C4-2B (cell line): Measurements from ENCODE around the gene COQ10A.
A peak's percentile ranks its signal among the peaks of the same experiment; 100 is the strongest.

Experiments used
- H3K27ac ChIP-seq: fragments of 450-650 bp; 2 replicates; pipeline ENCODE4 v1.5.1; 2017
- ZFX ChIP-seq: fragments of 450-650 bp; IDR thresholded peaks from 2 replicates; pipeline ENCODE4 v1.6.1; 2017
- TF ChIP-seq, protein P1 (sequence below): fragments of 450-650 bp; conservative IDR thresholded peaks from 2 replicates; pipeline ENCODE4 v1.5.1; 2017; ENCODE audit warnings: mild to moderate bottlenecking

Gene COQ10A

DNA sequence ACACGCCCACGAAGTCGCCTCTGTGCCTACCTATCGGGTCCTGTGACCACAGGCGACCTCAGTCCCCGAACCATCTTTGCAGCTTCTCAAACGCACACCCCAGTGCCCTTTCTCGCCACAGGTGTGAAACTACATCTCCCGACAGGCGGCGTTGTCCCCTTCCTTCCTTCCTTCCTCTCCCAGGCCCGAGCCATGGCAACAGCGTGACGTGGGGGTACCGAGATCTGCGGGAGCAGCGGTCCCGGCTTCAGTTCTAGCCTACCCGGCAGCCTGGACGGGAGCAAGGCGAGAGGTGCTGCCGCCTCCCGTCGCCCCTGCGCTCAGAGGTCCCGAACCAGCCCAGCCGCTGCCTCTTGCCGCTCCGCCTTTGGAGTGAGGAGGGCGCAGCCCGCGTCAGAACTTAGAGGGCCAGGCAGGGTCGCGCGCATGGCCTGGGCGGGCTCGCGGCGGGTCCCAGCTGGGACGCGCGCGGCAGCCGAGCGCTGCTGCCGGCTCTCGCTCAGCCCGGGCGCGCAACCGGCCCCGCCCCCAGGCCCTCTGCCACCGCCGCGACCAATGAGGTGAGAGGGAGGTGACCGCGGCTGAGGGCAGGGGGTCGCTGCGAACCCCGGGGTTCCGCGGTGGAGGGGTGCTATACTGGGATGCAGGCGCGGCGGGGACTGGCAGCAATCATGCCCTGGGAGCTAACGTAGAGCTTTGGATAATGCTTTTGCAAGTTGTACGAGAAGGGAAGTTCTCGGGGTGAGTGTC is at the start of gene COQ10A:
TSS of gene COQ10A (plus strand) at position 250 of the 750 bp plus-strand sequence. CDS start at position 427, 177 bp downstream.
- H3K27ac ChIP-seq = peak within 1 kb of the TSS; percentile 59
- TF ChIP-seq, protein P1, sequence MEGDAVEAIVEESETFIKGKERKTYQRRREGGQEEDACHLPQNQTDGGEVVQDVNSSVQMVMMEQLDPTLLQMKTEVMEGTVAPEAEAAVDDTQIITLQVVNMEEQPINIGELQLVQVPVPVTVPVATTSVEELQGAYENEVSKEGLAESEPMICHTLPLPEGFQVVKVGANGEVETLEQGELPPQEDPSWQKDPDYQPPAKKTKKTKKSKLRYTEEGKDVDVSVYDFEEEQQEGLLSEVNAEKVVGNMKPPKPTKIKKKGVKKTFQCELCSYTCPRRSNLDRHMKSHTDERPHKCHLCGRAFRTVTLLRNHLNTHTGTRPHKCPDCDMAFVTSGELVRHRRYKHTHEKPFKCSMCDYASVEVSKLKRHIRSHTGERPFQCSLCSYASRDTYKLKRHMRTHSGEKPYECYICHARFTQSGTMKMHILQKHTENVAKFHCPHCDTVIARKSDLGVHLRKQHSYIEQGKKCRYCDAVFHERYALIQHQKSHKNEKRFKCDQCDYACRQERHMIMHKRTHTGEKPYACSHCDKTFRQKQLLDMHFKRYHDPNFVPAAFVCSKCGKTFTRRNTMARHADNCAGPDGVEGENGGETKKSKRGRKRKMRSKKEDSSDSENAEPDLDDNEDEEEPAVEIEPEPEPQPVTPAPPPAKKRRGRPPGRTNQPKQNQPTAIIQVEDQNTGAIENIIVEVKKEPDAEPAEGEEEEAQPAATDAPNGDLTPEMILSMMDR = peak; percentile 68
- TF ChIP-seq ZFX = no peak

DNA sequence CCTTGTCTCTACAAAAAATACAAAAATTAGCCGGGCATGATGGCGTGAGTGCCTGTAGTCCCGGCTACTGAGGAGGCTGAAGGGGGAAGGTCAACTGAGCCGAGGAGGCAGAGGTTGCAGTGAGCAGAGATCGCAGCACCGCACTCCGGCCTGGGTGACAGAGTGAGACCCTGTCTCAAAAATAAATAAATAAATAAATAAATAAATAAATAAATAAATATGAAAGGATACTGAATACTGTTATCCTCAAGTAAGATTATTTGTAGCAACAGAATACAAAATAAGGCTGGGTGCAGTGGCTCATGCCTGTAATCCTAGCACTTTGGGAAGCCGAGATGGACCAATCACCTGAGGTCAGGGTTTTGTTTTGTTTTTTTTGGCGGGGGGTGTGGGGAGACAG is 46.9 kb upstream of the COQ10A start:
- H3K27ac ChIP-seq = peak overlapping the region; percentile 93
- TF ChIP-seq ZFX = no peak
- TF ChIP-seq, protein P1 = no peak

DNA sequence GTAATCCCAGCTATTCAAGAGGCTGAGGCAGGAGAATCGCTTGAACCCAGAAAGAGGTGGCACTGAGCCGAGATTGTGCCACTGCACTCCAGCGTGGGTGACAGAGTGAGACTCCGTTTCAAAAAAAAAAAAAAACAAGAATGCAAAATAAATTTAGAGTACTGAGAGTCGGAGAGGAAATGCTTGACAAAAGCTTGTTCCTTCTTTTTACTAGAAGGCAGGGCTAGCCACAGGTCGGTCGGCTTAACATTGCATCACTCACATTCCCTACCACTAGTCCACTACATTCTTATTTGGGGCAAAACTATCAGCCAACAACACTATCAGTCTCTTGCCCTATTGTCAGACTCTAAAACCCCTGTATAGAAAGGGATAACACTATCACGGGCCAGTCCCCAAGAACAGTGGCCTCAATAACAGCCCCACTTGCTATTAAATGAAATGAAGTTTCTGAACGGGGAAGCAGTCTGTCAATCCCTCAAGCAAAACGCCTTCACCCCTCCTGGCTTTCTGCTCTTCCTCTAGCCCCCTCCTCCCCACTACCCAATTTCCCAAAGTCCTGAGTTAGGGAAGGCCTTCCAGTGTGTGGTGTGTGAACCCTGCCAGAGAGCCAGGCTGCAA is 46.0 kb upstream of the COQ10A start:
- H3K27ac ChIP-seq = peak overlapping the region; percentile 93
- TF ChIP-seq, protein P1 = no peak
- TF ChIP-seq ZFX = no peak

DNA sequence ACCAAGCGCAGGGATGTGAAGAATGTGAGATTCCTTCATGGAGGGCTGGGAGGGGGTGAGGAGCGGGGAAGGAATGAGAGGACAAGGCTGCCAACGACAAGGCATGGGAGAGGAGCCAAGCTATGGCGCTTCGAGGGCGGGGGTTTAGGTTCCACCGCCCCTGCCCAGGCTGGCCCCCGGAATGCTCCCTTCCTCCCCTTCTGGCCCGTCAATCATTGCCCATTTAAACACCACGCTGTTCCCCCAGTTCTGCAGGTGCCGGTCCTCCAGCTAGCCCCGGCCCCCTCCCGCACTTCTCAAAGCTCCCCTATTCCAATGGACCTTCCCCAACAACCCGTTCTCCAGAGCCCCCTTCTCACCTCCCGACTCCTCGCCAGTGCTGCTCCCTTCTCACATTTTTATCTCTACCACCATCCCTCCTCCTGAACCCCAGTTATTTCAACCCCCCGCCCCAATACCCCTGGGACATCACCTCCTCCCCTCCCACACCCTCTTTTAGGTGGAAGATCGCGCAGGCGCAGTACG is 45.4 kb upstream of the COQ10A start:
- H3K27ac ChIP-seq = peak overlapping the region; percentile 93
- no peak for TF ChIP-seq ZFX
- TF ChIP-seq, protein P1 = no peak

DNA sequence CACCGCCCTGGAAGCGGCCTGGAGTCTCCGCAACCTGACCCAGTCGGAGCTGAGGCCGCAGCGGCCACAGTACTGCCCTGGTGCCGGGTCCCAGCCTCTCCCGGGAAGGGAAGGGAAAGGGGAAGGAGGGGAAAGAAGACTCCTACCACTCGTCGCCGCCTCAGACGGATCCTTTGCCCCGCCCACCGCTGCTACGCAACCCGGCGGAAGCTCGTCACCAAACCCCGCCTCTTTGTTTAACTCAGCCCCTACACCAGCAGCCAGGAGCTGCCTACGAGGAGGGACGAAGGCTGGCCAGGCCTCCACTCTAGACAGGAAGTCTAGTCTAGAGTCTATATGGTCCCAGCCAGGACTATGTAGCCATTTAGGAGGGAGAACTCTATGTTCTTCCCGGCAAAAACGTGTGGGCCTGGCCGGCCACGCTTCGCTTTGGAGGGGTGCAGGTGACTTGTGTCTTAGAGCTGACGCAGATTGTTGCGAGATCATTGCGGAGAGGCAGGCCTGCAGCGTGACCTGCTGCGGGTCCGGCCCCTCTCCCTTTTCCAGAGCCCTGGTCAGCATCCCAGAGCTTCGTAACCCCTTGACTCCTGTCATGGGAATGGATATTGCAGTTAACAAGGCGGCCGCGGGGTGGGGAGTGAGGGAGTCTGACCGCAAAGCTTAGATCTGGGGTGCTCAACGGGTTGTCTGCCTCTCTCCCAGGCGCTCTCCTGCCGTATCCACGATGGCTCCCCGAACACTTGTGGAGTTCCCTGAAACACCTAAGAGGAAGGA is 44.8 kb upstream of the COQ10A start, which contains the start of gene RNF41:
TSS of gene RNF41 (minus strand) at position 166 of the 774 bp plus-strand sequence. CDS start 7,875 bp downstream, outside the sequence.
- H3K27ac ChIP-seq = peak within 1 kb of the TSS; percentile 93
- TF ChIP-seq, protein P1 = no peak
- TF ChIP-seq ZFX = peak; percentile 54; the same call in 1 of the 2 replicates

DNA sequence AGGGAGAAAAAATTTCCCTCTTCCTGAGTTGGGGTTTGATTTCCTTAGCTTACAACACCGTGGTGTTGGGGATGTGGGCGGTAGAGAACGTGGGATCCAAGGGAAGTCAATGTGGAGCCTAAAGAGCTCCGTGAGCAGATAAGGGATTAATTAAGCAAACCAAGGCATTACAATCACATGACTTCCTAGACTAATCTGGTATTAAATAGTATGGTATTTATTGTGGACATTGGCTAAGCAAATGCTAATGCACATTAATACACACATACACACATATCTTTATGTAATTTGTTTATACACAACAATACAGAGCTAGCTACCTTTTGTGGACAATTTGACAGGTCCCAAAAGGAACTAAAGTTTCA is 44.2 kb upstream of the COQ10A start:
- TF ChIP-seq, protein P1 = no peak
- no peak for TF ChIP-seq ZFX
- H3K27ac ChIP-seq = peak overlapping the region; percentile 93
